CD4-positive, alpha-beta T cell treated with Interferon gamma for 1 hour (primary cell): ENCODE data around the gene PRCC.

Source experiments
- DNase-seq: peaks from one replicate; pipeline ENCODE4 v3.0.0-alpha.2; 2020

PRCC gene

DNA sequence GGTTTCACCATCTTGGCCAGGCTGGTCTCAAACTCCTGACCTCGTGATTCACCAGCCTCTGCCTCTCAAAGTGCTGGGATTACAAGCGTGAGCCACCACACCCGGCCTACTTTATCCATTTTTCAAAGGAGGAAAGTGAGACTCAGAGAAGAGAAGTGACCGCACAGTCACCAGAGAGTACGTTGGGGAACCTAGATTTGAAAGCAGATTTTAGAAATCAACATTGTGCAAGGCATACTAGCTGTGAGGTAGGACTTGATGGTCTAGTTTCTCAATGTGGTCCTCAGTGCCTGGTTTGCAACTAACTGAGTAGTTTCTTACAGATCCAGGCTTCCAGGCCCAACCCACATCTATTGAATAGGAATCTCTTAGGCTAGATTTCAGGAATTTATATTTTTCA, 1.7 kb upstream of the PRCC start:
- DNase-seq, result no peak

DNA sequence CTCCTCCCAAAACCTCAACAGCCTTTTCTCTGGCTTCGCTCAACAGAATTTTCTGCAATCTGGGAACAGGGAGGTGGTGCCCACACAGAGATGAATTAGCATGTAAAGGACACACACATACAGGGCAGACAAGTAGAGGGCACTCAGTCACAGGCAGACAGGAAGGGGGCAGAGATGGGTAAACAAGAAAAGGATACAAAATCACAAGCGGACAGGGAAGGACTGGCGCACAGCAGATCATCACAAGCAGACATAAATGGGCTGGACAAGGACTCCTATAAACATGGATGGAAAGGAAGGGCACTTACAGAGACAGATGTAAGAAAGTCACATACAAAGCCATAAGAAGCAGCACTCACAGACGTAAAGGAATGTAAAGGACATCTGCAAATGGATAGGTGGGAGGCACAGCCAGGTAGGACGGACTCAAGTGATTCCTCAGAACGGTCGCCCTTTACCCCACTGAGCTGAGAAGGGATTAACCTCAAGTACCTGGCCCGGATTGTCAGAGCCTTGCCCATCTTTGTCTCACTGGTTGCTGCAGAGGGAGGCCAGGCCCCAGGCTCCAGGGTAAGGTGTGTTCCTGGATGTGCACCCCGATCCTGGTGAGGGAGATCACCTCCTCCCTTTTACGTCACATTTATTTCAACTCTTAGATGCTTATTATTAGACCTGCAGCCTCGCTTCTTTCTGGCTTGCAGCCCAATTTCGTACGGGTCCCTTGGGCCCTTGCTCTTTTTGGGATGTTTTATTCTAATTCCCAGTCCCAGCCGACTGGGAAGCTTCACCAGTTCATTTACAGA, 836 bp upstream of the PRCC start:
- DNase-seq, result no peak

- DNase-seq, result no peak
Measured at GRCh38 chr1:156767879-156768604, 707 bp downstream of the PRCC start.

- DNase-seq, result no peak
Measured at GRCh38 chr1:156768610-156769295, 1.4 kb downstream of the PRCC start.

DNA sequence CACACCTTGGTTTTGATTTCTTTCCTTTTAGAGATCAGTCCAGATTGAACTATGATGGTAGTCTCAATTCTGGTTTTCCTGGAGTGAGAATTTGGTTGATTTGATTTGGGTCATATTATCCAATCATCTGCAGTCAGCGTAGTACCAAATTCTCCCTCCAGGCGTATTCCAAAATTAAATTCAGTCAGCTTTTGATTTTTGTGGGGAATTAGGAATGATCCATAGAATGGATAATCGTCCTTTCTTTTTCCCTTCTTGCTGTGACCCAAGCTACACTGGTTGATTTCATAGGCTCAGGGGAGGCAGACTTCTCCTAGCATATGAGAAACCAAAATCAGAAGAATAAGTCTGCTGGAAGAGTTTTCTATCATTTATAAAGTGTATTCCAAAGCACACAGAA, 4.9 kb downstream of the PRCC start:
- no peak for DNase-seq

DNA sequence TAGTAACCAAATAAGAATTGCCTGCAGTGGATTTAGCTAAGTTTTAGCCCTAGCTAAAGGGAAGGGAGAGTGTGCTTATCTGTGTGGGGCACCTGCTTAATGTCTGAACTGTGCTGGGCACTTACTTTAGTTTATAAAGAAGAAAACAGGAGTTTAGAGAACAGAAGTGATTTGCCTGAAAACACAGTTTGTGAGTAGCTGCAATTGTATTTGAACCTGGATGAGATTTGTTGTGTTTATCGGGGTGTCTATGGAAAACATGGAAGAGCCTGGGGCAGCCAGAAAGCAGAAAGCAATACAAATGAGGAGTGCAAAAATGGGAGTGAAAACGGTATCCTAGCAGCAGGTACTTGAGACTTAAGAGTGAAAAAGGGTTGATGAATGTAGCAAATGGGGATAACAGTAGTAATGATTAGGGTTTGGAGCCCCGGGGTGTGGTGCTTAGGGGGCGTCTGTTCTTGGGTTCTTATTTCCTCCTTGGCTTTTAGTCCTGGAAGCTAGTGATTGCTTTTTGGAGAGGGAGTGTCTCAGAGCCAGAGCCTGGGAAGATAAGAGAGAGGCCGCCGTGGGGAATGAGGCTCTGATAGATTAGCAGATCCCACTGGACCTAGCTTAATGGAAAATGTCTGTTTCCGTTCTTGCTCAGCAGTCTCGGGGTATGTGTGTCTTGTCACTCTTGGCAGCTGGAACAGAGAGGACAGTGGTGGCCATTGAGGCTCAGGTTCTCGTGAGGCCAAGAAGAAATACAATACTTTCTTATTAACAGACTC, 5.6 kb downstream of the PRCC start:
- DNase-seq, result no peak

DNA sequence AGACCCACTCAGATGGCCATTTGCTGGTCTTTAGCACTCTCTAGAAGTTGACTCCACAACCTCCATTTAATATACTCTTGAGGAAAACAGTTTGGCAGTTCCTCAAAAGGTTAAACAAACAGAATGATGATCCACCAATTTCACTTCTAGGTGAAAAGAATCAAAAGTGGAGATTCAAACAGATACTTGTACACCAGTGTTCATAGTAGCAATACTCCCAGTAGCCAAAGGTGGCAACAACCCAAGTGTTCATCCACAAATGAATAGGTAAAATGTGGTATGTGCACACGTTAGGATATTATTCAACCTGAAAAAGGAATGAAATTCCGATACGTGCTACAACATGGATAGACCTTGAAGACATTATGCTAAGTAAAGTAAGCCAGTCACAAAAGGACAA, 6.3 kb downstream of the PRCC start:
- no peak for DNase-seq

GRCh38 chr1:156775799-156776198, 8.5 kb downstream of the PRCC start:
- DNase-seq, result no peak

DNA sequence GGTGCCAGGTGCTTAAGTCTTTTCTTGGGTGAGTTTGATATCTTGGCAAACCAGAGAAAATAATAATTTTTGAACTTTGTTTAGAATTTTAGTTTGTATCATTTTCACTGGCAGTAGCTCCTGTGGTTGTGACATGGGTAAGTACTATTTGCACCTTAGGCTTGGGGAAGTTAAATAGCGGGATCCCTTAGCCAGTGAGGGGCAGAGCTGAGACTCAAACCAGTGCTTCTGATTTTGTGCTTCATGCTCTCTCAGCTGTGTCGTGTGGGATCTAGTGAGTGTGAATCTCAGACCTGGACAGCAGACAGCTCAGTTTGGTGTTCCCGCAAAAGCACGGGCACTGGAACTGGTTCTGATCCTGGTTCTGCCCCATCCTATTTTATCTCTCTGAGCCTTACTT, 9.6 kb downstream of the PRCC start:
- no peak for DNase-seq

GRCh38 chr1:156777573-156777972, 10.2 kb downstream of the PRCC start:
- no peak for DNase-seq

DNA sequence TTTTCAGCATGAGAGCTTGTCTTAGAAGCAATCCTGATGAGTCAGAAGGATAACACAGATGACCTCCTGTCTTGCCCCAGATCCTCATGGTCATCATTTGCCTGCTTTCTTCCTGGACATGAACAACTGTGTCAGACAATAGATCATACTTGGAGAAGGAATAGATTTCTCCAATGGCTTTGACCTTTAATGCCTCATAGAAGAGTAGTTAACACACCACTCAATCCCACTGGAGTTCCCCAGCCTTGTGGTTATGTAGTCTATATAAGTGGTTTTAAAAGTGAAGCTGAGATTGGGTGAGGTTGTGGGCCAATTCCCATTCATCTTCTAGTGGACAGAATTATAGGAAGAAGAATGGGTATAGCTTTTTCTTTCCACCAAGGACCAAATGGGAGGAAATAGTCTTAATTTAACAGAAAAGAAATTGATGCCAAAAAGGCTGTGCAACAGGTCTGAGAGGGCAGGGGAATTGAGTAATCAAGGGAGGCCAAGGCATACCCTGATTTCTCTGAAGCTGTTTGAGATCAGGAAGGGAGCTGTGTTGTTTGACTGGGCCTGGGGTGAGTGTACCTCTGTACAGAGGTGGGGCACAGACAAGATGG, 14.4 kb downstream of the PRCC start:
- DNase-seq, result no peak

GRCh38 chr1:156785458-156785857, 18.1 kb downstream of the PRCC start:
- DNase-seq, result no peak

DNA sequence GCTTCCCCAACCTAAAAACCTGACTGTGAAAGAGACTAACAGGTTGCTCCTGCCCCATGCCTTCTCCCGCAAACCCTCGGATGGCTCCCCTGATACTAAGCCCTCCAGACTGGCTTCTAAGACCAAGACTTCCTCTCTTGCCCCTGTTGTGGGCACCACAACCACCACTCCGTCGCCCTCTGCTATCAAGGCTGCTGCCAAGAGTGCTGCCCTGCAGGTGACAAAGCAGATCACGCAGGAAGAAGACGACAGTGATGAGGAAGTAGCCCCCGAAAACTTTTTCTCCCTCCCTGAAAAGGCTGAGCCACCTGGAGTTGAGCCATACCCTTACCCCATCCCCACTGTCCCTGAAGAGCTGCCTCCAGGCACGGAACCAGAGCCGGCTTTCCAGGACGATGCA, 19.3 kb downstream of the PRCC start:
- no peak for DNase-seq

- no peak for DNase-seq
Measured at GRCh38 chr1:156788136-156788535, 20.8 kb downstream of the PRCC start.

DNA sequence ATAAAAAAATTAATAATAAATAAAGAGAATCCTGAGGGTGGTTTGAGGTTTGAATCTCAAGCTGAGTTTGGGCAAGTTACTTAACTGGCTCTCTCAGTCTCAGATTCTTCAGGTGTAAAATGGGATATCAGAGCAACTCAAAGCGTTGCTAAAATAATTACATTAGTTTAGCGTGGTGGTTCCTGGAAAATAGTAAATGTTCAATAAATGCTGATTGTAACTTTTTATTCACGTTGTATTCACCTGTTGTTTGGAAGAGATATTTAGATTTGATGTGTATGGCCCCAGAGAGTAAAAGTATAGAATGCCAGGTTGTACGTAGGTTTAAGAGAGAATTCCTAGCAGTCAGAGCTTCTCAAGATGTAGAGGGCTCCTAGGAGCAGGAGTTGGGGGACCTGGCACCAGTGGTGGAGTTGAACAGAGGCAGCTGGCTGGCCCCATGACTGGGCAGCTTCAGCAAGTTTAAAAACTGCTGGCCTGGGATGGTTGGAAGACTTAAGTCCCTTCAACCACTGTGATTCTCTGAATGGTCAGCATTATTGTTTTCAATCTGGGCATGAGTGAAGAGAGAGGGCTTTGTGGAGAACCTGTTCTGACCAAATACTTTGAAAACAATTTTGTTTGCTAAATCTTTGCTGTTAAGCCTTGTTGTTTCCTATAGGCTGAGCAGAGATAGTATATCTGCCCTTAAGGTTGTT, 22.4 kb downstream of the PRCC start:
- no peak for DNase-seq

GRCh38 chr1:156794506-156795373, 27.4 kb downstream of the PRCC start:
- no peak for DNase-seq

- DNase-seq, result no peak
Measured at GRCh38 chr1:156795374-156795733, 28.0 kb downstream of the PRCC start.

- no peak for DNase-seq
Measured at GRCh38 chr1:156795787-156796186, 28.5 kb downstream of the PRCC start.

GRCh38 chr1:156796340-156797097, 29.2 kb downstream of the PRCC start:
- no peak for DNase-seq

GRCh38 chr1:156797212-156797871, 30.0 kb downstream of the PRCC start:
- peak; percentile 47 for DNase-seq
